ACHN (cell line): Measurements from ENCODE around the gene SMO.
"Not testable (repeated sequence)": the region's sequence is repeated elsewhere in the genome, so short reads cannot be mapped to it uniquely, and the experiment has no call there.

Experiments used
- DNase-seq: peaks from one replicate; pipeline ENCODE4 v3.0.0-alpha.2; 2015
- in situ Hi-C: cut with HindIII; loops from 2 replicates; pipeline ENCODE4 v1.10.0; 2017; ENCODE audit warnings: low sequenced_read_pairs, low pct_ligation_motif_present, low pct_unique_long_range_greater_than_20kb

The SMO gene

DNA sequence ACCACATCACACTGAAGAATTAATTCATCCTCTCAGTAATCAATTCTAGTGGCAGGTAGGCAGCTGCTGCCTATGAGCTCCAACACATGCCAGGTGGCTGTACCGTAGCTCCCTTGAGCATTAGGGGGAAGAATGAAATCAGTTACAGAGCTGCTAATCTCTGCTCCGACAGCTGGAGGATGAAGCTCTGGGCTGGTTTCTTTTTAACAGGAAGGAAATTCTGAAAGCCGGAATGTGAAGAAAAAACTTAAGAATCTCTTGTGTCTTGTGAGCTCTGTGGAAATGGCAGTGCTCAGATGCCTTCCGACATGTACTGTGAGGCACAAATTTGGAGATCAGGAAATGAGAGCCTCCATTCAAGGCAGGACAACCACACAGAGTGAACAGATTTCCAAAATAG lies 33.6 kb downstream of the SMO start:
- DNase-seq = no peak
- in situ Hi-C loops = no loop called here

GRCh38 chr7:129224251-129225205 lies 36.1 kb downstream of the SMO start, which contains the start of gene AHCYL2:
Gene AHCYL2, plus strand, starts transcription at chr7:129225030.
- in situ Hi-C loops = no loop called here
- peak; percentile 99 for DNase-seq

DNA sequence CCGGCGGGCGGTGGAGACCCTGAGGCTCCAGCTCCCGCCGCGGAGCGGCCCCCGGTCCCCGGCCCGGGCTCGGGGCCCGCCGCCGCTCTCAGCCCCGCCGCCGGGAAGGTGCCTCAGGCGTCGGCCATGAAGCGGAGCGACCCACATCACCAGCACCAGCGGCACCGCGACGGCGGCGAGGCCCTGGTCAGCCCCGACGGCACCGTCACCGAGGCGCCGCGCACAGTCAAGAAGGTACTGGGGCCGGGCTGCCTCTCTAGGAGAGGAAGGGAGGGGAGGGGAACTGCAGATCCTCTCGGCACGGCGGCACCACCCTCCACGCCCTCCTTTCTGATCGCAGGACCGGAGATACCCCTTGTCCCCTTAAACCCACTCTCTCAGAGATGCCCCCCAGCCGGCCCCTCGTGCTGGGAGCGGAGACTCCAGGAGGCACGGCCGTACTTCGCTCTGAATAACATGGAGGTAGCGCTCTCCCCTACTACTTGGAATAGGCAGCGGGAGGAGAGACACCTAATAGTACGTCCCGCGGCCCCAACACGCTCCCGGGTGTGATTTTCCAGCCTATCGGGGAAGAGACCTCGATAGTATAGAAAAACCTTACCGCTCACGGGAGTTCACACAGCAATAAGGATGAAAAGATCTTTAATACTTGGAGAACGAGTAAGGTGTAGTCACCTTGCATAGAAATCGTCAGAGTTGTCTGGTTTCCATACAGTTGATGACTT lies 36.9 kb downstream of the SMO start:
- in situ Hi-C loops = no loop called here

DNA sequence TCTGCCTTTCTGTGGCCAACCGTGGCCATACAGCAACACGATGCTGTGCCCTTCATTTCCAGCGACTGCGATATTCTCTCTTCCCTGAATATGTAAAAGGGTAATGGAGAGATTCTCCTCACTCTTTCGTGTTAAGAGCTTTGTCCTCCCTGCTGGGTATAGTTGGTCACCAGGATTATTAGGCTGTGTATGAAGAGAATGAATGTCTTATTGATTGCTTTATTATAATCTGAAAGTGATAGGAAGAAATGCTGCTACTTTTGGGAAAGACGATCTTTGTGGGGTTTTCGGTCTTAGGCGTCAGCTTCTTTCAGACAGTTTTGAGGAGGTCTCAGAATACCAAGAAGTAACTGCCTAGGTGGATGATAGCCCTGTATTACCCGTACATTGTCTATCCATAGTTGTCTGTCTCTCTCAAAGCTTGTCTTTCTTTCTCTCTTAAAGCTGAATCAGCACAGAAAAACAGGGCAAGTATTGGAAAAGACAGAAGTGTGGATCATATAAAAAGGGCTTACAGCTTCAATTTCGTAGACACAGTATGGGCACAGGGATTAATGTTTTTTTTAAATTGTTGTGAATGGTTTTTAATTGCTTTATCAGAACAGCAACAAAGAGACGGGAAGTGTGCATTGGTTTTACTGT lies 37.6 kb downstream of the SMO start:
- peak; percentile 18 for DNase-seq
- in situ Hi-C loops = no loop called here

More for the DNA sequence above, 36.9 kb downstream of the SMO start:
- peak; percentile 61 for DNase-seq

DNA sequence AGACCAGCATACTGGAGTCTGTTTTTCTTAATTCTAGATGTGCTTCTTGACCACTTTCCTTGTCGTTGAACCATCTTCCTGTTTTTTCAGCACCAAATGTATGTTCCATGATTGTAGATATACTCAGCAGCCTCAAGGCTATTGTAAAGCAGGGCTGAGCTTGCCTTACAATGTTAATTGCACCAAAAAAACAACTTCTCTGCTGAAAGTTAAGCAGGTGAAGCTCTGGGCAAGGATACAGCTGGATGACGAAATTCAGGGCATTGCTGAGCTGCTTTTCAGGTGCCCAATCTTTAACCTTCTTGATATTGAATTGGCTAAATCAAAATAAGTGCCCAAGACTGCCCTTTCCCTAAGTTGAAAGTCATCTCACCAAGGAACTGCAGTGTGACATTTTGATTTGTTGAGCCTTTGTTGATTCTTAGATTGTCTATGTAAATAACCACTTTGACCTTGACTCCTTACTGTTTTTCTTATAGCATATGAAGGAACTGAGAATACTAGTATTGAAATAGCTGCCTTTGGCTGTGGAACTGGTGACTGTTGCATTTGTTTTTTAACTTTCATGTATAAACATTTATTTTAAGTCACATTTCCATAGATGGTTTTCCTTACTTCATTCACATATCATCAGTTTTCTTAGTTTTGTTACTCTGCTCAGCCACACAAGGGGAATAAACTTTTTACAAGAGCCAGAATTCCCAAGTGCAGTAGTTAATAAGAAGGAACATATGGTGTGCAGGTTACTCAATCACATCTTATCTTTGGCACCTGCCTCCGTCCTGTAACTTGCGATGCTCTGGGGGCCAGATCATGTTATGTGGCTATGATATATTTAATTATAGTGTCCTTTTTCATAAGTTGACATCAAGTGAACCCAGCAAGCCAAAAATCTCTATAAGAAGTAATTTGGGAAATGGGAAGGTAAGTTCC lies 39.5 kb downstream of the SMO start:
- no peak for DNase-seq
- in situ Hi-C loops = no loop called here

GRCh38 chr7:129228633-129229032 lies 40.2 kb downstream of the SMO start:
- no peak for DNase-seq
- in situ Hi-C loops = no loop called here

GRCh38 chr7:129231666-129232065 lies 43.2 kb downstream of the SMO start:
- DNase-seq = no peak
- in situ Hi-C loops = no loop called here

- in situ Hi-C loops = no loop called here
These were observed 50.1 kb downstream of the SMO start for GRCh38 chr7:129238546-129238945.

DNA sequence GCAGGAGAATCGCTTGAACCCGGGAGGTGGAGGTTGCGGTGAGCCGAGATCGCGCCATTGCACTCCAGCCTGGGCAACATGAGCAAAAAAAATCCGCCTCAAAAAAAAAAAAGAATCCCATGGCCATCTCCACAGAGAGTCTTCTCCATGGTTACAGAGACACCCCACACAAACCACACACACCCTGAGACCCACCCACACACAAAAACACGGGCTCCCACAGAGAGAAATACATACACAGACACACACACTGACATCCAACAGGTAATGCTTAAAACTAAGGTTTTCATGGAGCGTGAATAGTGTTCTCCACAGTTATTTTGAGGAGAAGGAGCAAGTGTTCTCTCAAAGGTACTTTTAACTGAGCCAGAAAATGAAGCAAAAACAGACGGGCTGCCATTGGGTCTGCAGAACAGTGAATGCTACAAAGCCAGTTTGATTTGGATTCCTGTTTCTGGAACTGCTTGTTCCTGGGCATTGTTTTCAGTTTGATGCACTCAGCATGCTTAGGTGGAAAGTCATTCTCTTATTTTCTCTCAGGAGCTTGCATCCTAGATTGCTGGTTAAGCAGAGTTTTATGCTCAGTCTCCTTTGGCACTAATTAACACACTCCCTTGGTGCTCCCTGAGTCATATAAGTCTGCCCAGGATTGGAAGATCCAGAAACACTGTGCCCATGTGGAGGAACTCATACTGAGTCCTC lies 51.8 kb downstream of the SMO start:
- in situ Hi-C loops = no loop called here

More at GRCh38 chr7:129238546-129238945, 50.1 kb downstream of the SMO start:
- no peak for DNase-seq

DNA sequence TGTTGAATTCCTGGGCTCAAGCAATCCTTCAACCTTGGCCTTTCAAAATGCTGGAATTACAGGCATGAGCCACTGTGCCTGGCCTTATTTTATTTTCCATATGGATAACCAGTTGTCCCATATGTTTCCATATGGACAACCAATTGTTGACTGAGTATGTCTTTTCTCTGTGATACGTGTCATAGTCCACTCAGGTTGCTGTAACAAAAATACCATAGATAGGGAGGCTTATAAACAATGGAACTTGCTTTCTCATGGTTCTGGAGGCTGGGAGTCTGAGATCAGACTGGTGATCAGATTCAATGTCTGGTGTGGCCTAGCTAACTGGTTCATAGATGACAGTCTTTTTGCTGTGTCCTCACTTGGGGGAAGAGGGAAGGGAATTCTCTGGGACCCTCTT lies 55.8 kb downstream of the SMO start:
- in situ Hi-C loops = no loop called here
- DNase-seq = no peak

More for the DNA sequence above, 51.8 kb downstream of the SMO start:
- DNase-seq = peak; percentile 37

GRCh38 chr7:129245533-129245932 lies 57.1 kb downstream of the SMO start:
- DNase-seq = no peak
- in situ Hi-C loops = no loop called here

DNA sequence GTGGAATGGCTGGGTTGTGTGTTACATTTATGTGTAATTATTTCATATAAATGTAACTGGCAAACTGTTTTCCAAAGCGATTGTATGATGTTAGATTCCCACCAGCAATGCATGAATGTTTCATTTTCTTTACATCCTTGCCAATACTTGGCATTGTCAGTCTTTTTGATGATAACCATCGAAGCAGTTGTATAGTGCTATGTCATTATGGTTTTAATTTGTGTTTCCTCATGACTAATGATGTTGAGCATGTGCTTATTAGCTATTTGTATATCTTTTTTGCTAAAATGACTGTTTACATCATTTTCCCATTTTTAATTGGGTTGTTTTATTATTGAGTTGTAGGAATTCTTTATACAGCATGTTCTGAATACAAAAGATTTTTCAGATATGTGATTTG lies 58.7 kb downstream of the SMO start:
- in situ Hi-C loops = no loop called here
- DNase-seq = no peak

- in situ Hi-C loops = no loop called here
These were observed 63.7 kb downstream of the SMO start for GRCh38 chr7:129252128-129252527.

DNA sequence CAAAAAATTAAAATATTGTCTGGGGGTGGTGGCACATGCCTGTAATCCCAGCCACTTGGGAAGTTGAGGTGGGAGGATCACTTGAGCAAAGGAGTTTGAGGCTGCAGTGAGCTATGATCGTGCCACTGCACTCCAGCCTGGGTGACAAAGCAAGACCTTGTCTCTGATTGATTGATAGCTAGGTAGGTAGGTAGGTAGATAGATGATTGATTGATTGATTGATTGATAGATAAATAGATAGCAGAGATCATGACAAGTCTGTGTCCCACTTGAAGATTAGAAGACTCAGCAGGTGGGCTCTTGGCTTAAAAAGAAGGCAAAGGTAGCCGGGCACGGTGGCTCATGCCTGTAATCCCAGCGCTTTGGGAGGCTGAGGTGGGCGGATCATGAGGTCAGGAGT lies 64.2 kb downstream of the SMO start:
- DNase-seq, in situ Hi-C loops: not testable (repeated sequence)

More at GRCh38 chr7:129252128-129252527, 63.7 kb downstream of the SMO start:
- DNase-seq = no peak

- DNase-seq = no peak
- in situ Hi-C loops = no loop called here
These were observed 67.4 kb downstream of the SMO start for GRCh38 chr7:129255800-129256199.

GRCh38 chr7:129256221-129256620 lies 67.8 kb downstream of the SMO start:
- DNase-seq = no peak
- in situ Hi-C loops = no loop called here

DNA sequence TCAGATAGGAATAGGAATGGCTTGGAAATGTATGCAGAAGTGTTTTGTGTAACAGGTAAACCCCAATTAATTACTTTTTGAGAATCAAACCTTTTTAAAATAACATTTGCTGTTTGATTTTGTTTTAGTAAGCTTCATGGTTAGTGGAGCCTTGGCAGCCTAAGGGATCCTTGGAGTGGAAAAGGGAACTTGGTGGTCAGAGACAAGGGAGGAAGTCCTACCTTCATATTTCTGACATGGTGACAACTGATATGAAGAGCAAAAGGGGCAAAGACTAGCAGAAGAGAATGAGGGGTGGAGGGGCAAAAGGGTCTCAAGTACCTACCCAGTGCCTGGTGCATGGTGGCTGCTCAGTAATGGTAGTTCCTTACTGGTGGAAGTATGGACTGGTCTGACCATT lies 68.7 kb downstream of the SMO start:
- in situ Hi-C loops = no loop called here

More for the DNA sequence above, 68.7 kb downstream of the SMO start:
- no peak for DNase-seq
